ENCODE results near the gene PLA2G2F. TPM values are rescaled to one million over a fixed set of nuclear protein-coding genes. Genes with fewer than 3 reads are reported as not detected.

PLA2G2F gene
- total RNA-seq, 1 experiment from 2014 or later, result 0.20 TPM

DNA sequence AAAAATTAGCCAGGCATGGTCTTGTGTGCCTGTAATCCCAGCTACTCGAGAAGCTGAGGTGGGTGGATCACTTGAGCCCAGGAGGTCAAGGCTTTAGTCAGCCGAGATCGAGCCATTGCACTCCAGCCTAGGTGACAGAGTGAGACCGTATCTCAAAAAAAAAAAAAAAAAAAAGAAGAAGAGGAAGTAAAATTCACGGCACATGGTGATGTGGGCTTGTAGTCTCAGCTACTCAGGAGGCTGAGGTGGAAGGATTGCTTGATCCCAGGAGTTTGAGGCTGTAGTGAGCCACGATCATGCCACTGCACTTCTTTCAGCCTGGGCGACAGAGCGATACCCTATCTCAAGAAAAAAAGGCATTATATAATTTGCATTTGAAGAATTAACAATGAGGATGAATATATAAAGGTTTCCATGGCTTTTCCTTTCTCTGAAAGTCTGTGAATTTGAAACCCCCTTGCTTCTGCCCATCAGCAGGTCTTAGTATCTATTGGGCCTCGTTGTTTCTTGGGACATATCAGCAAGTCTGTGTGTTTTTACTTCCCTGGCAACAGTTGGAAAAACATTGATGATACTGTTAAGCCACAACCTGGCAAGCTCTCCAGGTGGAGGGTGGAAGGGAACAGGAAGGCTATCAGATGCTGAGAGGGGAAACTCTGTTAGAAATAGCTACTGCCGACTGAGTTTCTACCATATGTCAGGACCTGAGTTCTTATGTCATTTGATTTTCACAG is 15.2 kb upstream of the PLA2G2F start:
- BruUV-seq (replicated peaks), result no TSS peak
- H3F3A ChIP-seq (ENCODE audit: insufficient read depth, low read depth), result no peaks in the 10 kb centered on the region
- intact Hi-C loops (cut with micrococcal nuclease; ENCODE audit: unreplicated experiment), result no loop called here
- H3K4me3 ChIP-seq, result no peak overlapping the region
- POLR2A ChIA-PET (ENCODE audit: unreplicated experiment), result interaction anchor here (0.6 to 0.7 kb wide), 3 partner anchors 9 to 465 kb away, joined by 3 to 4 read pairs (median 3); partner anchors contain the start of gene CDA
- no peak overlapping the region for H2AFZ ChIP-seq
- no peaks in the 10 kb centered on the region for H3K27me3 ChIP-seq (ENCODE audit: insufficient read depth, low read depth)
- no peaks in the 10 kb centered on the region for H3K36me3 ChIP-seq (ENCODE audit: low read depth)
- TF ChIP-seq EZH2 (IDR thresholded peaks at IDR 0.05; ENCODE audit: low read depth), result no peak
- TF ChIP-seq, protein P1, sequence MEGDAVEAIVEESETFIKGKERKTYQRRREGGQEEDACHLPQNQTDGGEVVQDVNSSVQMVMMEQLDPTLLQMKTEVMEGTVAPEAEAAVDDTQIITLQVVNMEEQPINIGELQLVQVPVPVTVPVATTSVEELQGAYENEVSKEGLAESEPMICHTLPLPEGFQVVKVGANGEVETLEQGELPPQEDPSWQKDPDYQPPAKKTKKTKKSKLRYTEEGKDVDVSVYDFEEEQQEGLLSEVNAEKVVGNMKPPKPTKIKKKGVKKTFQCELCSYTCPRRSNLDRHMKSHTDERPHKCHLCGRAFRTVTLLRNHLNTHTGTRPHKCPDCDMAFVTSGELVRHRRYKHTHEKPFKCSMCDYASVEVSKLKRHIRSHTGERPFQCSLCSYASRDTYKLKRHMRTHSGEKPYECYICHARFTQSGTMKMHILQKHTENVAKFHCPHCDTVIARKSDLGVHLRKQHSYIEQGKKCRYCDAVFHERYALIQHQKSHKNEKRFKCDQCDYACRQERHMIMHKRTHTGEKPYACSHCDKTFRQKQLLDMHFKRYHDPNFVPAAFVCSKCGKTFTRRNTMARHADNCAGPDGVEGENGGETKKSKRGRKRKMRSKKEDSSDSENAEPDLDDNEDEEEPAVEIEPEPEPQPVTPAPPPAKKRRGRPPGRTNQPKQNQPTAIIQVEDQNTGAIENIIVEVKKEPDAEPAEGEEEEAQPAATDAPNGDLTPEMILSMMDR (conservative IDR thresholded peaks at IDR 0.05), result no peak
- CTCF ChIA-PET, result interaction anchor here (0.6 kb wide), 1 partner anchor 13 kb away, joined by 3 read pairs; no protein-coding TSS in a partner anchor
- no peaks in the 10 kb centered on the region for H3K79me2 ChIP-seq (ENCODE audit: low read depth)
- no peaks in the 10 kb centered on the region for H3K9me2 ChIP-seq (ENCODE audit: insufficient read depth)
- H3K4me2 ChIP-seq, result peak overlapping the region; percentile 58
- peaks cover 13% of the 10 kb centered on the region for H3K4me1 ChIP-seq (replicated peaks; ENCODE audit: insufficient read depth)
- no peaks in the 10 kb centered on the region for H3K9me3 ChIP-seq (ENCODE audit: insufficient read depth, low read depth)
- no peak overlapping the region for H3K27ac ChIP-seq
- no peaks in the 10 kb centered on the region for H4K20me1 ChIP-seq (ENCODE audit: insufficient read depth)
- DNase-seq, result no peak

DNA sequence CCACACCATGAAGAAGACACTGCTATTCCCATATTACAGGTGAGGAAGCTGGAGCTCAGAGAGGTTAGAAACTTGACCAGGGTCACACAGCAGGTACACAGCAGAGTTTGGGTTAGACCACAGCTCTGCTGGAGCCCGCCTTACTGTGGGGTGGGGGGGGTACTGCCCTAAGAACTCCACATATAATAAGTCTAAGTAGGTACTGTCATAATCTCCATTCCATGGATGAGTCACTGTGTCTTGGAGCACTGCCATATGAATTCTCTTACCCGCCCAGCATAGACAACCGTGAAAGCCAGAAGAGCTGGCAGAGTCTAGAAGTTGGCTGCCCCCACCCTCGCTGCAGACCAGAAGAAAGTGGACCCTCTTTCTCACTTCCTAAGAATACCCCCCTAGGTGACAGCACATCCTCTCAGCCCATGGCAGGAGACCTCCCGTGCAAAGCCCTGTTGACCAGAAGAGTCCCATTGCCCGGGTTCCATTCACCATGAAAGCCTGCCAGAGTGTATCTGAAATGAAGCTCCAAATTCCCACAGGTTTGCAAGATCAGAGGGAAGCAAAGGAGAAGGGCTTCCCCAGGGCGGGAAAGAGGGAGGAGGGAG is 14.6 kb upstream of the PLA2G2F start:
- Histone ChIP-seq H3K4me3 (no peak overlapping the region), H3K4me2 (peak overlapping the region; percentile 58), H3K9me2 (ENCODE audit: insufficient read depth) (no peaks in the 10 kb centered on the region), H3K79me2 (ENCODE audit: low read depth) (no peaks in the 10 kb centered on the region), H3K27ac (no peak overlapping the region), H3K4me1 (replicated peaks; ENCODE audit: insufficient read depth) (peaks cover 13% of the 10 kb centered on the region), H4K20me1 (ENCODE audit: insufficient read depth) (no peaks in the 10 kb centered on the region), H3K36me3 (ENCODE audit: low read depth) (no peaks in the 10 kb centered on the region), H3F3A (ENCODE audit: insufficient read depth, low read depth) (no peaks in the 10 kb centered on the region), H2AFZ (no peak overlapping the region), H3K27me3 (ENCODE audit: insufficient read depth, low read depth) (no peaks in the 10 kb centered on the region), H3K9me3 (ENCODE audit: insufficient read depth, low read depth) (no peaks in the 10 kb centered on the region)
- peak; percentile 69 to 80 for DNase-seq
- BruUV-seq (replicated peaks), result no TSS peak
- ChIA-PET POLR2A (ENCODE audit: unreplicated experiment) (interaction anchor here (0.6 to 0.7 kb wide), 4 partner anchors 8 to 464 kb away, joined by 3 to 6 read pairs (median 4); partner anchors contain the start of gene CDA), CTCF (no interaction called here)
- intact Hi-C loops (cut with micrococcal nuclease; ENCODE audit: unreplicated experiment), result no loop called here
- no peak for TF ChIP-seq EZH2 (IDR thresholded peaks at IDR 0.05; ENCODE audit: low read depth)
- TF ChIP-seq, protein P1 (conservative IDR thresholded peaks at IDR 0.05), result no peak

DNA sequence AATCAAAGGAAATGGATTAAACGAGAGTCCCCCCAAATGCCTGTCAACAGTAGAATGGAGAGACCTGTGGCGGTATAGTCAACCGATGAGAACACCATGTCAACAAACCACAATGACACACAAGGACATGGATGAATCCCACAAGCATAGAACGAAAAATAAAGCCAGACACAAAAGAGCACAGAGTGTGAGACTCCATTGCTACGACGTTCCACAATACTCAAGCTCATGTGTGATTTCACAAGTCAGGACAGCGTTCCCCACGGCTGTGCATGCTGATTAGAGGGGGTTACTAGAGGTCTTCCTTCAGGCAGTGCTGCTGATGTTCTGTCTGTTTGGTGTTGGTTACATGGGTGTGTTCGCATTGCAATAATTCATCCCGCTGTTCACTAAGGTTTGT is 14.0 kb upstream of the PLA2G2F start:
- CTCF ChIA-PET, result no interaction called here
- H3K9me2 ChIP-seq (ENCODE audit: insufficient read depth), result no peaks in the 10 kb centered on the region
- H3K4me1 ChIP-seq (replicated peaks; ENCODE audit: insufficient read depth), result peaks cover 13% of the 10 kb centered on the region
- no peak overlapping the region for H2AFZ ChIP-seq
- no peaks in the 10 kb centered on the region for H4K20me1 ChIP-seq (ENCODE audit: insufficient read depth)
- TF ChIP-seq, protein P1 (conservative IDR thresholded peaks at IDR 0.05), result no peak
- TF ChIP-seq EZH2 (IDR thresholded peaks at IDR 0.05; ENCODE audit: low read depth), result no peak
- no peaks in the 10 kb centered on the region for H3K36me3 ChIP-seq (ENCODE audit: low read depth)
- no peaks in the 10 kb centered on the region for H3K27me3 ChIP-seq (ENCODE audit: insufficient read depth, low read depth)
- POLR2A ChIA-PET (ENCODE audit: unreplicated experiment), result interaction anchor here (0.6 to 0.7 kb wide), 2 partner anchors 55 to 316 kb away, joined by 6 read pairs; no protein-coding TSS in a partner anchor
- DNase-seq, result no peak
- BruUV-seq (replicated peaks), result no TSS peak
- no peaks in the 10 kb centered on the region for H3K79me2 ChIP-seq (ENCODE audit: low read depth)
- no peaks in the 10 kb centered on the region for H3K9me3 ChIP-seq (ENCODE audit: insufficient read depth, low read depth)
- intact Hi-C loops (cut with micrococcal nuclease; ENCODE audit: unreplicated experiment), result no loop called here
- no peak overlapping the region for H3K4me3 ChIP-seq
- no peak overlapping the region for H3K4me2 ChIP-seq
- no peaks in the 10 kb centered on the region for H3F3A ChIP-seq (ENCODE audit: insufficient read depth, low read depth)
- H3K27ac ChIP-seq, result no peak overlapping the region

Data from PC-9 (cell line).